GM21786 (cell line): ENCODE data around the gene SIAE.

Source experiments
- ATAC-seq: cut with Tn5 transposase; IDR thresholded peaks from one replicate; pipeline ENCODE4 v1.9.1; 2021; ENCODE audit not compliant: unreplicated experiment

SIAE gene

GRCh38 chr11:124673333-124674167, at the start of gene SIAE, which contains the start of gene SPA17:
Gene SIAE (minus strand): TSS chr11:124673739. CDS start chr11:124673708, 31 bp downstream.
Gene SPA17 (plus strand): TSS chr11:124673904. CDS start chr11:124675265, 1,361 bp downstream.
- peak; percentile 84 for ATAC-seq

- ATAC-seq = no peak
Measured at GRCh38 chr11:124722176-124722575, 48.6 kb upstream of the SIAE start.

GRCh38 chr11:124719534-124719933, 46.0 kb upstream of the SIAE start:
- ATAC-seq = no peak

- no peak for ATAC-seq
Measured at GRCh38 chr11:124718801-124719200, 45.3 kb upstream of the SIAE start.

GRCh38 chr11:124717786-124718651, 44.5 kb upstream of the SIAE start:
- peak; percentile 39 for ATAC-seq

GRCh38 chr11:124717421-124717785, 43.9 kb upstream of the SIAE start:
- ATAC-seq = peak; percentile 49

- no peak for ATAC-seq
Measured at GRCh38 chr11:124716591-124716990, 43.1 kb upstream of the SIAE start.

GRCh38 chr11:124712392-124712791, 38.9 kb upstream of the SIAE start:
- ATAC-seq = no peak

- no peak for ATAC-seq
Measured at GRCh38 chr11:124707829-124708228, 34.3 kb upstream of the SIAE start.

- no peak for ATAC-seq
Measured at GRCh38 chr11:124700028-124700427, 26.5 kb upstream of the SIAE start.

- ATAC-seq = no peak
Measured at GRCh38 chr11:124699547-124699946, 26.0 kb upstream of the SIAE start.

GRCh38 chr11:124693142-124693541, 19.6 kb upstream of the SIAE start:
- no peak for ATAC-seq

GRCh38 chr11:124682443-124682842, 8.9 kb upstream of the SIAE start:
- no peak for ATAC-seq

GRCh38 chr11:124681421-124681820, 7.9 kb upstream of the SIAE start:
- ATAC-seq = no peak

GRCh38 chr11:124678416-124678815, 4.9 kb upstream of the SIAE start:
- ATAC-seq = no peak

GRCh38 chr11:124676386-124676785, 2.8 kb upstream of the SIAE start:
- ATAC-seq = no peak

GRCh38 chr11:124674571-124674970, 1.0 kb upstream of the SIAE start:
- ATAC-seq = no peak

- no peak for ATAC-seq
Measured at GRCh38 chr11:124674168-124674517, 604 bp upstream of the SIAE start.

- ATAC-seq = no peak
Measured at GRCh38 chr11:124672536-124673215, 863 bp downstream of the SIAE start.

- ATAC-seq = no peak
Measured at GRCh38 chr11:124670732-124671131, 2.8 kb downstream of the SIAE start.

- ATAC-seq = no peak
Measured at GRCh38 chr11:124669193-124669592, 4.3 kb downstream of the SIAE start.
